ENCODE measurements around the gene OR10AD1.
"Not testable (repeated sequence)": the region's sequence is repeated elsewhere in the genome, so short reads cannot be mapped to it uniquely, and the experiment has no call there.

OR10AD1 gene

DNA sequence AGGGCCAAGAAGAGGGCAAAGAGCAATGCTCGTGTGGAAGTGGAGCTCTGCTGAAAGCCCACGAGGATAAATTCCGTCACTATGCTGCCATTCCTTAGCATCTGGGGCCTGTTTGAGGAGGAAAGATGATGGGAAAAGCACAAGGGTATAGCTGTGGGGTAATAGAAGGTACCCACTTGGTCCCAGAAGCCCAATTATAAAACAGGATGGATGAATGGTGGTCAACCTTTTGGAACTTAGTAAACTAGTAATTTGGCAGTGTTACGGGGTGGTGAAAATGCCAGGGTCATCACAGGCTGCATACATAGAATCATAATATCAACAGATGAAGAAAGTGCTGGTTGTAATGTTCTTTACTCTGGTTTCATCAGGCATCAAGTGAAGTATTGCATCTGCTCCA lies at the start of gene OR10AD1:
Gene OR10AD1 (minus strand): TSS at position 101 of the 400 bp plus-strand sequence. CDS start 0 bp downstream, at position 101.
- DNase-seq (ENCODE audit: low spot score) = no peak

- DNase-seq (ENCODE audit: low spot score) = no peak
These were observed 44.3 kb upstream of the OR10AD1 start for GRCh38 chr12:48247181-48247966.

DNA sequence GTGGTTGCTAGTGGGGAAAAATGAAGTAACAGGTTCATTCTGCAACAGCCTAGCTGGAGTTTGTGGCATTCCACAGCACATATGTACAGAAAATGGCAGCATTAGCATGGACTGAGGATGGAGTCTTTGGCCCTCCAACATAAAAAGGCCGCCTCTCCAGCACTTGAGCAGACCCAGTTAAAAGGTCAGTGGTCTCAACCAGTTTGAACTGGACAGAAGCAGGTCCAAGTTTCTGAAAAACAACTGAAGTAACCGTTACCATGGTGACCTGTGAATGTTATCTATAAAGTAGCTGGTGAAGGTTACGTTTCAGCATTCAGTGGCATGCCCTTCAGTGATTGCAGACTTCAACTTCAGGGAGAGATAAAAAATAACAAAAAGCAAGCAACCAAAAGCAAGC lies 34.1 kb upstream of the OR10AD1 start:
- no peak for DNase-seq (ENCODE audit: low spot score)

GRCh38 chr12:48235796-48236333 lies 32.8 kb upstream of the OR10AD1 start:
- no peak for DNase-seq (ENCODE audit: low spot score)

GRCh38 chr12:48231169-48231958 lies 28.3 kb upstream of the OR10AD1 start:
- not testable (repeated sequence) for DNase-seq (ENCODE audit: low spot score)

GRCh38 chr12:48224533-48224932 lies 21.4 kb upstream of the OR10AD1 start:
- not testable (repeated sequence) for DNase-seq (ENCODE audit: low spot score)

DNA sequence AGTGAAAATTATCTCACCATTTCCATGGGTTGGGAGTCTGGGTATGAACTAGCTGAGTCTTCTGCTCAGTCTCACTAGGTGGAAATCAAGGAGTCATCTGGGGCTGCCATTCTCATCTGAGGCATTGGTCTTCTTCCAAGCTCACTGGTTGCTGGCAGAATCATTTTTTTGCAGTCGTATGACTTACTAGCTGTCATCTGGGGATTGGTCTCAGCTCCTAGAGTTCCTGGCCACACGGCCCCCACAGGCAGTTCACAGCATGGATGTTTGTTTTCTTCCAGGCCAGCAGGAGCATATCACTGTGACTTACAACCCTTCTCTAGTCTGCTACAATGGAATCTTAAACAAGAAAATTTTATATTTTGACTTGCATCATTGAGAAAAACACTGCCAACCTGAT lies 18.6 kb upstream of the OR10AD1 start:
- no peak for DNase-seq (ENCODE audit: low spot score)

GRCh38 chr12:48220701-48221100 lies 17.6 kb upstream of the OR10AD1 start:
- DNase-seq (ENCODE audit: low spot score) = no peak

DNA sequence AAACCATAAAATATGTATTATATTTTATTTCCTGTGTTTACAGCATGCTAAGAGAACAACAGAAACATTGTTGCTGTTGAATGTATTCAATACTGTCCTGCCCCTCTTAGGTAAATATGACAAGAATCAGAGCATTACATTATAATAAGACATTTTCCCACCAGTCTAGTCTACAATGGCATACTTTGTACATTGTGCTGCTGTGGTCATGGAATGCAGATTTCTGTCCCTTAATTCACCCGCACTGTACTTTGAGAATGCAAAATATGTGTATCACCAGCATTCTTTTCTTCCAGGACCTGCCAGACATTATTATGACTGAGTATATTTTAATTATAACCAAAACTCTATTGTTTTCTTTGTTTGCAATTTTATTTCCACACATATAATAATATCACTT lies 16.5 kb upstream of the OR10AD1 start:
- no peak for DNase-seq (ENCODE audit: low spot score)

GRCh38 chr12:48216785-48217184 lies 13.7 kb upstream of the OR10AD1 start:
- no peak for DNase-seq (ENCODE audit: low spot score)

- not testable (repeated sequence) for DNase-seq (ENCODE audit: low spot score)
These were observed 6.4 kb upstream of the OR10AD1 start for GRCh38 chr12:48209495-48209894.

DNA sequence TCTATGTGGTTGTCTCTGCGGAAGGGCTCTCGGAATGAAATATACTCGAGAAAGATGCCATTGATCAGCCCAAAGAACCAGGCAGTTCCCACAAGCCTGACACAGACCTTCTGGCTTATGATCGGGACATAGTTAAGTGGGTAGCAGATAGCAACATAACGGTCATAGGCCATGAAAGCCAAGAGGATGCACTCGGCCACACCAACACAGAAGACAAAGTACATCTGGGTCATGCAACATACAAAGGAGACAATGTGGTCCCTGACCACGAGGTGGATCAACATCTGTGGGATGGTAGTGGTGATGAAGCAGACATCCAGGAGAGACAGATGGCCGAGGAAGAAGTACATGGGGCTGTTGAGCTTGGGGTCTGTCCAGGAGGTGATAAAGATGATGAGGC lies 326 bp downstream of the OR10AD1 start:
- no peak for DNase-seq (ENCODE audit: low spot score)

DNA sequence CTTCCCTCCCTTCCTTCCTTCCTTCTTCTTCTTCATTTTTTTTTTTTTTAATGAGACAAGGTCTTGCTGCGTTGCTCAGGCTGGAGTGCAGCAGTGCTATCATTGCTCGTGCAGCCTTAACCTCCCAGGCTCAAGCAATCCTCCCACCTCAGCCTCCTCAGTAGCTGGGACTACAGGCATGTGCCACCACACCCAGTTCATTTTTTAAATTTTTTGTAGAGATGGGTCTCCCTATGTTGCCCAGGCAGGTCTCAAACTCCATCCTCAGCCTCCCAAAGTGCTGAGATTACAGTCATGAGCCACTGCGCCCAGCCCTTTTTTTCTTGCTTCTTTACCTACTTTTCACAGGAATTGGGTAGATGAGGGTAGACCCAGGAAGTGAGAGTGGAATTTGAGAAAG lies 1.6 kb downstream of the OR10AD1 start:
- no peak for DNase-seq (ENCODE audit: low spot score)

- DNase-seq (ENCODE audit: low spot score) = no peak
These were observed 2.0 kb downstream of the OR10AD1 start for GRCh38 chr12:48201091-48201490.

GRCh38 chr12:48199774-48200221 lies 3.3 kb downstream of the OR10AD1 start:
- no peak for DNase-seq (ENCODE audit: low spot score)

- no peak for DNase-seq (ENCODE audit: low spot score)
These were observed 4.1 kb downstream of the OR10AD1 start for GRCh38 chr12:48198985-48199384.

DNA sequence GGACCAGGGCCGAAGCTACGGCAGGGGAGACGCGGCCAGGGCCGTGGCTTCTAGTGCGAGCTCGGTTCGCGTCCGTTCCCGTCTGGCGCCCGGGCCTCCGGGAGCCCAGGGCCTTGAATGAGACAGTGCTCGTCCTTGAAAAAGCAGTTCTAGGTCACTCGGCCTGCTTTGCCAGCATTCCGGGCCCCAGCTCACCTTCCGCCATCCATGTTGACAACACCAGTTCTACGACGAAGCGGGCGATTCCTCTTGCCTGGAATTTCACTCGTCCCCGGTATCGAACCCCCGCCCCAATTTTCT lies 4.5 kb downstream of the OR10AD1 start:
- no peak for DNase-seq (ENCODE audit: low spot score)

GRCh38 chr12:48197971-48198671 lies 5.0 kb downstream of the OR10AD1 start:
- peak; percentile 92 for DNase-seq (ENCODE audit: low spot score)

- peak; percentile 49 for DNase-seq (ENCODE audit: low spot score)
These were observed 5.5 kb downstream of the OR10AD1 start for GRCh38 chr12:48197549-48197970.

DNA sequence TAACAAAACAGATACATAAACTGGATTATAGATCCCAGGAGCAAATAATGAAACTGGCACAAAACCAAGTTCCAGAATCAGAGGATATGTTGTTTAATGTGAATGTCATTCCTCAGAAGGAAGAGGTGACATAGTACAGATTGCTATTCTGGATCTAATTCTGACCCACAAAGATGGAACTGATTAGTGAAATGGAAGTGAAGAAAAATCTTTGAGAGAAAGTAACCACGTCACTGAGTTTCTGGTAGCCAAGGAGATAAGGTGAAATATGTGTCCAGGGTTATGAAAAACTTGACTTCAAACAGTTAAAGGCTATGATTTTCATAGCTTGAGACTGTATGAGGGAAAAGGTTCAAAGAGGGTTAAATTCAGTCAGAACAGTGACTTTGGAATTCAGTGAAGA lies 8.3 kb downstream of the OR10AD1 start:
- DNase-seq (ENCODE audit: low spot score) = no peak

DNA sequence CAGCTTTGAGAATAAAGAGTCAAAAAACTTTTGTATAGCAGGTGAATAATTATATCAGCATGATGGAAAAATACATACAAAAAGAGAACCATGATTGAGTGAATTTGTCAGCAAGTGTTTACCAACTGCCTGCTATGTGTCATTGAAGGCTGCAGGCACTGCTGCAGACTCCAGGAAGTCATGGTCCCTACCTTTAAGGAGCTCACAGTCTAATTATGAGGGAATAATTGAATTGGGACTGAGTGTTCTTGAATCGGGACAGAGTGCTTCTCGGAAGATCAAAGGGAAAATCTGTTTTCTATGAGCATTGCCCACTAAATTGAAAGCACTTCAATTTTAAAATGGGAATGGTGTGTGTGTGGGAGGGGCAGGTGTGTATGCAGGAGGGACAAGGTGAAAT lies 9.5 kb downstream of the OR10AD1 start:
- no peak for DNase-seq (ENCODE audit: low spot score)

- no peak for DNase-seq (ENCODE audit: low spot score)
These were observed 10.2 kb downstream of the OR10AD1 start for GRCh38 chr12:48192861-48193260.

Data from putamen (tissue), 1 donor.